SK-N-SH treated with all-trans-retinoic acid at 6 μM for 48 hours (cell line): ENCODE results near the gene HCN2.

Experiments
- ATAC-seq: fragments of 200-7000 bp; cut with Tn5 transposase; 3 replicates; pipeline ENCODE4 v1.9.1; 2020; ENCODE audit warnings: mild to moderate bottlenecking, moderate library complexity
- ARNTL ChIP-seq: fragments of 450-650 bp; formaldehyde crosslinking; IDR thresholded peaks from 2 replicates; pipeline ENCODE4 v1.5.0; 2020; ENCODE audit warnings: low read depth, mild to moderate bottlenecking, moderate library complexity, borderline replicate concordance
- BACH2 ChIP-seq: fragments of 250-450 bp; sonication (Bioruptor Pico); IDR thresholded peaks from 2 replicates; pipeline ENCODE4 v1.9.0; 2021; ENCODE audit warnings: mild to moderate bottlenecking, borderline replicate concordance
- CSDC2 ChIP-seq: fragments of 250-450 bp; sonication (Bioruptor Pico); IDR thresholded peaks from 2 replicates; pipeline ENCODE4 v1.5.0; 2020; ENCODE audit warnings: mild to moderate bottlenecking, moderate library complexity
- GLIS3 ChIP-seq: fragments of 250-450 bp; sonication (Bioruptor Pico); IDR thresholded peaks from 2 replicates; pipeline ENCODE4 v1.5.0; 2020; ENCODE audit warnings: mild to moderate bottlenecking, moderate library complexity
- OSR1 ChIP-seq: fragments of 250-450 bp; sonication (Bioruptor Pico); IDR thresholded peaks from 2 replicates; pipeline ENCODE4 v1.8.0; 2022; ENCODE audit warnings: moderate library complexity, mild to moderate bottlenecking, inconsistent platforms
- PPARA ChIP-seq: fragments of 250-450 bp; sonication (Bioruptor Pico); IDR thresholded peaks from 2 replicates; pipeline ENCODE4 v1.5.0; 2020; ENCODE audit warnings: mild to moderate bottlenecking, borderline replicate concordance
- TOX ChIP-seq: fragments of 250-450 bp; sonication (Bioruptor Pico); IDR thresholded peaks from 2 replicates; pipeline ENCODE4 v1.8.0; 2021; ENCODE audit warnings: mild to moderate bottlenecking, moderate library complexity, borderline replicate concordance
- ZC3H10 ChIP-seq: fragments of 250-450 bp; sonication (Bioruptor Pico); IDR thresholded peaks from 2 replicates; pipeline ENCODE4 v1.5.1; 2021; ENCODE audit warnings: mild to moderate bottlenecking, moderate library complexity
- ZFP3 ChIP-seq: fragments of 250-450 bp; sonication (Bioruptor Pico); IDR thresholded peaks from 2 replicates; pipeline ENCODE4 v1.5.0; 2020; ENCODE audit warnings: mild to moderate bottlenecking, moderate library complexity
- ZFP30 ChIP-seq: fragments of 450-650 bp; formaldehyde crosslinking; IDR thresholded peaks from 2 replicates; pipeline ENCODE4 v1.5.0; 2022; ENCODE audit warnings: mild to moderate bottlenecking, moderate library complexity
- ZNF565 ChIP-seq: fragments of 450-650 bp; formaldehyde crosslinking; conservative IDR thresholded peaks from 2 replicates; pipeline ENCODE4 v1.5.0; 2020; ENCODE audit warnings: low read depth, mild to moderate bottlenecking, moderate library complexity
- ZNF8 ChIP-seq: fragments of 450-650 bp; formaldehyde crosslinking; IDR thresholded peaks from 2 replicates; pipeline ENCODE4 v1.5.0; 2020; ENCODE audit warnings: mild to moderate bottlenecking, moderate library complexity
- TF ChIP-seq, protein P1 (sequence below): fragments of 250-450 bp; sonication (Bioruptor Pico); IDR thresholded peaks from 2 replicates; pipeline ENCODE4 v1.8.0; 2021; ENCODE audit warnings: low read depth, mild to moderate bottlenecking, moderate library complexity, borderline replicate concordance
- TF ChIP-seq, protein P2 (sequence below): fragments of 250-450 bp; sonication (Bioruptor Pico); IDR thresholded peaks from 2 replicates; pipeline ENCODE4 v1.8.0; 2020; ENCODE audit warnings: mild to moderate bottlenecking, moderate library complexity, borderline replicate concordance
- TF ChIP-seq, protein P3 (sequence below): fragments of 250-450 bp; sonication (Bioruptor Pico); IDR thresholded peaks from 2 replicates; pipeline ENCODE4 v1.5.0; 2020; ENCODE audit warnings: mild to moderate bottlenecking, moderate library complexity

HCN2 gene

DNA sequence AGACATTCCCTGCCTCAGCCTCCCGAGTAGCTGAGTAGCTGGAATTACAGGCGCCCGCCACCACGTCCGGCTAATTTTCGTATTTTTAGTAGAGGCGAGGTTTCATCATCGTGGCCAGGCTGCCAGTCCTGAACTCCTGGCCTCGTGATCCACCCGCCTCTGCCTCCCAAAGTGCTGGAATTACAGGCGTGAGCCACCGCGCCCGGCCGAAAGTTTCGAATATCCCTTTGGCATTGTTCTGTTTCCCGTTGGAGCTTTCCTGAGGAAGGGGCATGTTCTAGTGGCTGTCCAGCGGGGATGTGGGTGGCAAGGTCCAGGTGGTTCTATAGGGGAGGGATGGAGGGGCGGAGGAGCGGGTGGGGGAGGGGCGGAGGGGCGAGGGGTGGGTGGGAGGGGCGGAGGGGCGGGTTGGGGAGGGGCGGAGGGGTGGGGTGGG lies 19.4 kb upstream of the HCN2 start (continued):
- TF ChIP-seq, protein P1, sequence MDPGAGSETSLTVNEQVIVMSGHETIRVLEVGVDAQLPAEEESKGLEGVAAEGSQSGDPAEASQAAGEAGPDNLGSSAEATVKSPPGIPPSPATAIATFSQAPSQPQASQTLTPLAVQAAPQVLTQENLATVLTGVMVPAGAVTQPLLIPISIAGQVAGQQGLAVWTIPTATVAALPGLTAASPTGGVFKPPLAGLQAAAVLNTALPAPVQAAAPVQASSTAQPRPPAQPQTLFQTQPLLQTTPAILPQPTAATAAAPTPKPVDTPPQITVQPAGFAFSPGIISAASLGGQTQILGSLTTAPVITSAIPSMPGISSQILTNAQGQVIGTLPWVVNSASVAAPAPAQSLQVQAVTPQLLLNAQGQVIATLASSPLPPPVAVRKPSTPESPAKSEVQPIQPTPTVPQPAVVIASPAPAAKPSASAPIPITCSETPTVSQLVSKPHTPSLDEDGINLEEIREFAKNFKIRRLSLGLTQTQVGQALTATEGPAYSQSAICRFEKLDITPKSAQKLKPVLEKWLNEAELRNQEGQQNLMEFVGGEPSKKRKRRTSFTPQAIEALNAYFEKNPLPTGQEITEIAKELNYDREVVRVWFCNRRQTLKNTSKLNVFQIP (CRISPR knock-in tag) = no peak
- TF ChIP-seq TOX (CRISPR knock-in tag) = no peak
- TF ChIP-seq CSDC2 (CRISPR knock-in tag) = no peak
- TF ChIP-seq, all 23 proteins: peak for 0

DNA sequence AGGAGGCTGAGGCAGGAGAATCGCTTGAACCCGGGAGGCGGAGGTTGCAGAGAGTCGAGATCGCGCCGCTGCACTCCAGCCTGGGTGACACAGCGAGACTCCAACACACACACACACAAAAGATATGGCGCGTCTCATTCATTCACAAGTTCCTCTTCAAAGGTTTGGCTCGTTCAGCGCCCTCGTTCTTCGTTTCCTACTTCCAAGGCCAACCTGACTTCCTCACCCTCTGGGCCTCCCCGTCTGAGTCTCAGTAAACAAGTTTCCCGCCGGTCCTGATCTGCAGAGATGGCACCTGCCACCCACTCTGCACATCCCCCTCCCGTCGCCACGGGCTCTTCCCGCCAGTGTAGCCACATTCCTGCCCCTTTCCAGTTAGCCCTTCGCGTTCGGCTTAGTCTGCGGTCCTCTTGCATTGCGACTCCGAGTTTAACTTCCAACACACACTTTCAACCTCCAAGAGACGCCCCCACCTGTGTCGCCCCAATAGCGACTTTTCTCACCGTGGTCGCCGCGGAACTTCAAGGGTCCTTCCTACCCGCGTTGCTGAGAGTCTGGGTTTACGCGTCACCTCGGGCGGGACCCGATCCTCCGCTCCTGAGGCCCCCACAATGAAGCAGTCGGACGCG lies 18.6 kb upstream of the HCN2 start:
- ATAC-seq = no peak
- TF ChIP-seq, protein P2, sequence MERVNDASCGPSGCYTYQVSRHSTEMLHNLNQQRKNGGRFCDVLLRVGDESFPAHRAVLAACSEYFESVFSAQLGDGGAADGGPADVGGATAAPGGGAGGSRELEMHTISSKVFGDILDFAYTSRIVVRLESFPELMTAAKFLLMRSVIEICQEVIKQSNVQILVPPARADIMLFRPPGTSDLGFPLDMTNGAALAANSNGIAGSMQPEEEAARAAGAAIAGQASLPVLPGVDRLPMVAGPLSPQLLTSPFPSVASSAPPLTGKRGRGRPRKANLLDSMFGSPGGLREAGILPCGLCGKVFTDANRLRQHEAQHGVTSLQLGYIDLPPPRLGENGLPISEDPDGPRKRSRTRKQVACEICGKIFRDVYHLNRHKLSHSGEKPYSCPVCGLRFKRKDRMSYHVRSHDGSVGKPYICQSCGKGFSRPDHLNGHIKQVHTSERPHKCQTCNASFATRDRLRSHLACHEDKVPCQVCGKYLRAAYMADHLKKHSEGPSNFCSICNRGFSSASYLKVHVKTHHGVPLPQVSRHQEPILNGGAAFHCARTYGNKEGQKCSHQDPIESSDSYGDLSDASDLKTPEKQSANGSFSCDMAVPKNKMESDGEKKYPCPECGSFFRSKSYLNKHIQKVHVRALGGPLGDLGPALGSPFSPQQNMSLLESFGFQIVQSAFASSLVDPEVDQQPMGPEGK (CRISPR knock-in tag) = no peak
- TF ChIP-seq ZC3H10 = no peak
- TF ChIP-seq ZFP3 = no peak
- no peak for TF ChIP-seq BACH2
- TF ChIP-seq, protein P3, sequence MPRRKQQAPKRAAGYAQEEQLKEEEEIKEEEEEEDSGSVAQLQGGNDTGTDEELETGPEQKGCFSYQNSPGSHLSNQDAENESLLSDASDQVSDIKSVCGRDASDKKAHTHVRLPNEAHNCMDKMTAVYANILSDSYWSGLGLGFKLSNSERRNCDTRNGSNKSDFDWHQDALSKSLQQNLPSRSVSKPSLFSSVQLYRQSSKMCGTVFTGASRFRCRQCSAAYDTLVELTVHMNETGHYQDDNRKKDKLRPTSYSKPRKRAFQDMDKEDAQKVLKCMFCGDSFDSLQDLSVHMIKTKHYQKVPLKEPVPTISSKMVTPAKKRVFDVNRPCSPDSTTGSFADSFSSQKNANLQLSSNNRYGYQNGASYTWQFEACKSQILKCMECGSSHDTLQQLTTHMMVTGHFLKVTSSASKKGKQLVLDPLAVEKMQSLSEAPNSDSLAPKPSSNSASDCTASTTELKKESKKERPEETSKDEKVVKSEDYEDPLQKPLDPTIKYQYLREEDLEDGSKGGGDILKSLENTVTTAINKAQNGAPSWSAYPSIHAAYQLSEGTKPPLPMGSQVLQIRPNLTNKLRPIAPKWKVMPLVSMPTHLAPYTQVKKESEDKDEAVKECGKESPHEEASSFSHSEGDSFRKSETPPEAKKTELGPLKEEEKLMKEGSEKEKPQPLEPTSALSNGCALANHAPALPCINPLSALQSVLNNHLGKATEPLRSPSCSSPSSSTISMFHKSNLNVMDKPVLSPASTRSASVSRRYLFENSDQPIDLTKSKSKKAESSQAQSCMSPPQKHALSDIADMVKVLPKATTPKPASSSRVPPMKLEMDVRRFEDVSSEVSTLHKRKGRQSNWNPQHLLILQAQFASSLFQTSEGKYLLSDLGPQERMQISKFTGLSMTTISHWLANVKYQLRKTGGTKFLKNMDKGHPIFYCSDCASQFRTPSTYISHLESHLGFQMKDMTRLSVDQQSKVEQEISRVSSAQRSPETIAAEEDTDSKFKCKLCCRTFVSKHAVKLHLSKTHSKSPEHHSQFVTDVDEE (CRISPR knock-in tag) = no peak
- TF ChIP-seq CSDC2 (CRISPR knock-in tag) = no peak
- TF ChIP-seq PPARA (CRISPR knock-in tag) = no peak
- TF ChIP-seq ZFP30 (CRISPR knock-in tag) = no peak
- no peak for TF ChIP-seq ZNF565 (CRISPR knock-in tag)
- TF ChIP-seq ARNTL (CRISPR knock-in tag) = no peak

DNA sequence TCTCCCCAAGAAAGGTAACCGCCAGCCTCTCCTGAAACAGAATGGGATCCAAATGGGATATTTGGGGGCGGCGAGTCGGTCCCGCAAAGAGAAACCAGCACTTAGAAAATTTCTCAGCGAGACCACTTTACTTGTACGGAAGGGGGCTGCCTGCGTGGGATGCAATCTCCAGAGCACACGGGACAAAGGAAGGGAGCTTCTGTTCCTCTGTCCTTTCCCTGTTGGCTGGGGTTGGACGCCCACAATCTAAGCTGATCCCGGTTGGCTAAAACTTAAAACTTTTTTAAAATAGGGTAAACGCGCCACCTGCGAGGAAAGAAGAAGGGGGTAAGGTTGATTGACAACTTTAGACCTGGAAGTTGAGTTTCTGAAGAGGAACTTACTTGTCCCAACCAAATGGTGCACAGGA lies 18.1 kb upstream of the HCN2 start:
- TF ChIP-seq GLIS3 (CRISPR knock-in tag) (no peak), ZNF565 (CRISPR knock-in tag) (no peak), TOX (CRISPR knock-in tag) (no peak), ZNF8 (CRISPR knock-in tag) (no peak), OSR1 (CRISPR knock-in tag) (no peak), BACH2 (no peak), ZFP3 (no peak), PPARA (CRISPR knock-in tag) (no peak), ARNTL (CRISPR knock-in tag) (no peak)
- TF ChIP-seq, protein P3 (CRISPR knock-in tag) = no peak
- ATAC-seq = no peak

DNA sequence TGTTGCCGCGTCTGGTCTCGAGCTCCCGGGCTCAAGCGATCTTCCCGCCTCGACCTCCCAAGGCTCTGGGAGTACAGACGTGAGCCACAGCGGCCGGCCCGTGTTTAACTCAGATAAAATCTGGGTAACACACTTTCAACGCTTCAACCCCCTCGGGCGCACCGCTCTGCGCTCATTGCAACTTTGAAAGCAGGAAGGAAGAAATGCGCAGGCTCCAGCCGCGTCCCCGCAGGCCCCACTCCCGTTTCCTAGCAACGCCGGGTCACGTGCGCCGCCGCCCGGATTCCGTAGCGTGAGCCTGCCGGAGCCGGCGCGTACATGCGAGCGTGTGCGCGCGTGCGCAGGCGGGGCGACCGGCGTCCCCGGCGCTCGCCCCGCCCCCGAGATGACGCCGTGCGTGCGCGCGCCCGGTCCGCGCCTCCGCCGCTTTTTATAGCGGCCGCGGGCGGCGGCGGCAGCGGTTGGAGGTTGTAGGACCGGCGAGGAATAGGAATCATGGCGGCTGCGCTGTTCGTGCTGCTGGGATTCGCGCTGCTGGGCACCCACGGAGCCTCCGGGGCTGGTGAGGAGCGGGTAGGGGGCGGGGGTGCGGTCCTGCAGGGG lies 17.4 kb upstream of the HCN2 start, which contains the start of gene BSG:
Gene BSG (plus strand): TSS at position 457 of the 603 bp plus-strand sequence. CDS start 39 bp downstream, at position 496.
- ATAC-seq = peak; percentile 59
- TF ChIP-seq ZNF565 (CRISPR knock-in tag) (no peak), GLIS3 (CRISPR knock-in tag) (peak; percentile 23; the same call in 1 of the 2 replicates)
- TF ChIP-seq, protein P3 (CRISPR knock-in tag) = peak; percentile 71; the same call in 1 of the 2 replicates
